Glutamatergic neuron (in vitro differentiated cells): ENCODE measurements around the gene DYNC2H1. TPM values are rescaled to one million over a fixed set of nuclear protein-coding genes. Genes with fewer than 3 reads are reported as not detected.

Experiments
- DNase-seq: peaks from one replicate; pipeline ENCODE4 v3.0.0; 2022
- H3K27ac Mint-ChIP-seq: one replicate; pipeline ENCODE4 v1.8.0; 2020; ENCODE audit warnings: mild to moderate bottlenecking, mixed read lengths, inconsistent platforms; ENCODE audit not compliant: unreplicated experiment
- H3K27me3 Mint-ChIP-seq: one replicate; pipeline ENCODE4 v1.8.0; 2020; ENCODE audit warnings: mild to moderate bottlenecking, moderate library complexity, mixed read lengths, inconsistent platforms; ENCODE audit not compliant: unreplicated experiment
- H3K36me3 Mint-ChIP-seq: one replicate; pipeline ENCODE4 v1.8.0; 2020; ENCODE audit warnings: mild to moderate bottlenecking, mixed read lengths, inconsistent platforms; ENCODE audit not compliant: unreplicated experiment
- H3K4me1 Mint-ChIP-seq: one replicate; pipeline ENCODE4 v1.8.0; 2020; ENCODE audit warnings: mild to moderate bottlenecking, low read depth, mixed read lengths, inconsistent platforms; ENCODE audit not compliant: unreplicated experiment
- H3K4me3 Mint-ChIP-seq: one replicate; pipeline ENCODE4 v1.8.0; 2020; ENCODE audit warnings: mild to moderate bottlenecking, mixed read lengths, inconsistent platforms; ENCODE audit not compliant: unreplicated experiment
- H3K9me3 Mint-ChIP-seq: one replicate; pipeline ENCODE4 v1.8.0; 2020; ENCODE audit warnings: mild to moderate bottlenecking, moderate library complexity, mixed read lengths, inconsistent platforms; ENCODE audit not compliant: unreplicated experiment
- CTCF ChIP-seq: fragments of 200-600 bp; sonication (generic); IDR thresholded peaks from one replicate; pipeline ENCODE4 v1.5.0; 2021; ENCODE audit not compliant: partially characterized antibody, unreplicated experiment
- total RNA-seq: library from RNA; stranded (reverse); fragmentation: NEBNext Ultra II Directional; extraction: Animal tissue kit (Norgen Biotek cat#: 25700); gene quantifications from one replicate; pipeline ENCODE4 v1.2.1, GENCODE V29; 2021; ENCODE audit not compliant: unreplicated experiment

Gene DYNC2H1
- total RNA-seq, 1 donor from 2014 or later: 9.7 TPM

GRCh38 chr11:103266167-103266831, 157.1 kb downstream of the DYNC2H1 start:
- H3K9me3 Mint-ChIP-seq: peaks cover 3% of the 10 kb centered on the region
- no peak for TF ChIP-seq CTCF
- no peaks in the 10 kb centered on the region for H3K4me1 Mint-ChIP-seq
- H3K36me3 Mint-ChIP-seq: no peaks in the 10 kb centered on the region
- H3K27me3 Mint-ChIP-seq: peaks cover 3% of the 10 kb centered on the region
- no peak overlapping the region for H3K4me3 Mint-ChIP-seq
- no peak for DNase-seq
- no peak overlapping the region for H3K27ac Mint-ChIP-seq

- H3K4me3 Mint-ChIP-seq: no peak overlapping the region
- no peak for DNase-seq
- TF ChIP-seq CTCF: no peak
- H3K27ac Mint-ChIP-seq: no peak overlapping the region
- H3K27me3 Mint-ChIP-seq: peaks cover 2% of the 10 kb centered on the region
- no peaks in the 10 kb centered on the region for H3K4me1 Mint-ChIP-seq
- no peaks in the 10 kb centered on the region for H3K36me3 Mint-ChIP-seq
- H3K9me3 Mint-ChIP-seq: no peaks in the 10 kb centered on the region
Measured at GRCh38 chr11:103272876-103273275, 163.7 kb downstream of the DYNC2H1 start.

GRCh38 chr11:103274025-103274424, 164.8 kb downstream of the DYNC2H1 start:
- Mint-ChIP-seq H3K4me1 (no peaks in the 10 kb centered on the region), H3K27me3 (peaks cover 2% of the 10 kb centered on the region), H3K27ac (no peak overlapping the region), H3K4me3 (no peak overlapping the region), H3K36me3 (no peaks in the 10 kb centered on the region), H3K9me3 (no peaks in the 10 kb centered on the region)
- no peak for DNase-seq
- no peak for TF ChIP-seq CTCF

GRCh38 chr11:103279821-103280220, 170.6 kb downstream of the DYNC2H1 start:
- DNase-seq: no peak
- Mint-ChIP-seq H3K27ac (no peak overlapping the region), H3K27me3 (no peaks in the 10 kb centered on the region), H3K36me3 (no peaks in the 10 kb centered on the region), H3K9me3 (no peaks in the 10 kb centered on the region), H3K4me3 (no peak overlapping the region), H3K4me1 (no peaks in the 10 kb centered on the region)
- no peak for TF ChIP-seq CTCF

GRCh38 chr11:103281301-103281700, 172.1 kb downstream of the DYNC2H1 start:
- Mint-ChIP-seq H3K9me3 (no peaks in the 10 kb centered on the region), H3K4me1 (no peaks in the 10 kb centered on the region), H3K27me3 (no peaks in the 10 kb centered on the region), H3K36me3 (no peaks in the 10 kb centered on the region), H3K4me3 (no peak overlapping the region), H3K27ac (no peak overlapping the region)
- no peak for DNase-seq
- TF ChIP-seq CTCF: no peak
